ENCODE data around the gene FTO.

FTO gene

DNA sequence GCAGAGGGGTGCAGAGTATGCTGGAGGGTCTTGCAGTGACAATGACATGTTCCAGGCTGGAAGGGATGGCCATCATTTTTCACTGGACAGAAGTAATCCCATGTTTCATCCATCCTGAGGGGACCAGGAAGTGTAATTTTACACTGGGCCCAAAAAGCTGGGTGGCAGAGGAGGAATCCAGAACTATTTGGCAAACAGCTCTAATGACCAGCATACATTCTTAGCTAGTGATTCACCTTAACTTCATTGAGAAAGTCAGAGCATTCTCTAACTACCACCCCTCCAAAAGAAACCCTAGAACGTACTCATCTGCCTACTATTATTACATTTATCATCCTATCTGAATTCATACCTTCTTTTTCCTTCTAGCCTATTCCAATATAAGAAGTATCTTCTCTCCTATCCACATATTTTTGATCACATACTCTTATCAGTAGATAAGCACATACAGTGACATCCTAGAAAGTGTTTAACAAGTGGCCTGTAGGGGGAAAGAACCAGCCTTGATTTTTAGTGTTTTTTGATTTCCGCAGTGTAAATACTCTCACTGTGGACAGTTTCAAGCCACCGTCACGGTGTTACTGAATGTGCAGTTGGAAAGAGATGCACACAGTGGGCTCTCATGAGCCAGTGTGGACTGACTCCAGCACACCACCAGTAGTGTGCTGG, 118.1 kb downstream of the FTO start:
- no peak for DNase-seq
- H3K27me3 Mint-ChIP-seq = no peaks in the 10 kb centered on the region

DNA sequence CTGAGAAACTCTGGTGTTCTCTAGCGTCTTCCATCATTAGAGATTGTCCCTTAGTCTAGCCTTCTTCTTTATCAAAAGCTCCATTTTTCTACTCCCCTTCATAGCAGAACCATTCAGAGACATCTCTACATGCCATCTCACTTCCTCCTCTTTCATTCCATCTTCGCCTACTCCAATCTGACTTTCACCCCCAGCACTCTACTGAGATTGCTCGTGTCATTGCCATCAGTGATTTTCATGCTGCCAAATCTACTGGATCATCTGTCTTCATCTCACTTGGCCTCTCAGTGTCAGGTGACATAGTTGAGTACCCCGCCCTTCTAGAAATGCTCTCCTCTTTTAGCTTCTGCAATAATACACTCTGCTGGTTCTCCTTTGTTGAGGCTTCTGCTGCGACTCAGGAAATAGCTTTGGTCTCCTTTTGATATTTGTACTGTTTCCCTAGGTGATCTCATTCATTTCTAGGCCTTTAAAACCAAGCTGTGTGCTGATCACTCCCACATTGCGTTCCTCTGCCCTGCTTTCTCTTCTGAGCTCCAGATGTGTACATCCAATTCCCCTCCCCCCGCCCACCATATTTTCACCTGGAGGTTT, 119.1 kb downstream of the FTO start:
- Mint-ChIP-seq H3K27ac (no peak overlapping the region), H3K36me3 (peaks cover 8 to 10% of the 10 kb centered on the region in 2 donors), H3K4me3 (no peak overlapping the region), H3K27me3 (no peaks in the 10 kb centered on the region), H3K4me1 (peaks cover 0 to 5% of the 10 kb centered on the region in 2 donors), H3K9me3 (no peaks in the 10 kb centered on the region)
- ATAC-seq (replicated peaks) (peak; percentile 23 to 41), DNase-seq (no peak)

More for the DNA sequence above, 118.1 kb downstream of the FTO start:
- H3K36me3 Mint-ChIP-seq = peaks cover 7 to 8% of the 10 kb centered on the region in 2 donors
- ATAC-seq (replicated peaks) = no peak
- H3K27ac Mint-ChIP-seq = no peak overlapping the region
- no peaks in the 10 kb centered on the region for H3K9me3 Mint-ChIP-seq
- H3K4me3 Mint-ChIP-seq = no peak overlapping the region
- H3K4me1 Mint-ChIP-seq = peaks cover 0 to 5% of the 10 kb centered on the region in 2 donors

DNA sequence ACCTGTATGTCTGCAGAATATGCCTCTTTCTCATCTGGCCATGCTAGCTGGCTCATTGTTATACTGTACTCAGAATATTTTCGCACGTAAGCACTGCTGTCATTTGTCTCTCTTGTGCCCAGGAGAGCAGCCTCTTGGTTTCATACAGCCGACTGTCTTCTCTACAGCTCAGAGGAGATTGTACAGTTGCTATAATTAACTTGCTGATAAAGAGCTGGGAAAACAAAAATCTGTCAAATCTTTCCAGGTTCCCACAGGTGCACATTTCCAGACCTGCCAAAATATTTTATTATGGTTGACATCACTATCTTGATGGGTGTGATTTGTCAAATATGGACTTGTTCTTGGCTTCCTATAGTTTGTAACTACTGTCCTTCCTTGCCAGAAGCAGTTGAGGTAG, 122.7 kb downstream of the FTO start:
- H3K27me3 Mint-ChIP-seq = no peaks in the 10 kb centered on the region
- H3K9me3 Mint-ChIP-seq = peaks cover 0 to 1% of the 10 kb centered on the region in 2 donors
- H3K27ac Mint-ChIP-seq = no peak overlapping the region
- H3K36me3 Mint-ChIP-seq = peaks cover 20 to 33% of the 10 kb centered on the region in 2 donors
- DNase-seq (no peak), ATAC-seq (replicated peaks) (no peak)
- no peak overlapping the region for H3K4me3 Mint-ChIP-seq
- peaks cover 0 to 2% of the 10 kb centered on the region in 2 donors for H3K4me1 Mint-ChIP-seq

DNA sequence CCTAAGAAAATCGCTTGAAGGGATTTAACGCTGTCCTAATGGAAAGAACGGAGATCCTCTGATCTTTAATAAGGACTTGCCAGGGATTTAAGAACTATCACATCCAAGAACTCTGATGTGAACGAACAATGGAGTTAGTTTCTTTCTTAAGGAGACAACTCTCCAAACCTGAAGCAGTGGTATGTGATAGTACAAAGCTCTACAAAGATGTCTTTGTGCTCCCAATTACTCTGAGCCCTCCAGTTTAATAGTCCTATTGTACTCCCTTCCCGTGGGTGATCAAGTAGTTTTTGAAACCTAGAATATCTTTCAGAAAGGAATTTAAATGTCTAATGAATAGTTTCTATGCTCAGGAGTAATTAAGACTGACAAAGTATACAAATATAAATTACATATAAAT, 123.8 kb downstream of the FTO start:
- no peak for ATAC-seq (replicated peaks)
- peaks cover 21 to 41% of the 10 kb centered on the region in 2 donors for H3K36me3 Mint-ChIP-seq

DNA sequence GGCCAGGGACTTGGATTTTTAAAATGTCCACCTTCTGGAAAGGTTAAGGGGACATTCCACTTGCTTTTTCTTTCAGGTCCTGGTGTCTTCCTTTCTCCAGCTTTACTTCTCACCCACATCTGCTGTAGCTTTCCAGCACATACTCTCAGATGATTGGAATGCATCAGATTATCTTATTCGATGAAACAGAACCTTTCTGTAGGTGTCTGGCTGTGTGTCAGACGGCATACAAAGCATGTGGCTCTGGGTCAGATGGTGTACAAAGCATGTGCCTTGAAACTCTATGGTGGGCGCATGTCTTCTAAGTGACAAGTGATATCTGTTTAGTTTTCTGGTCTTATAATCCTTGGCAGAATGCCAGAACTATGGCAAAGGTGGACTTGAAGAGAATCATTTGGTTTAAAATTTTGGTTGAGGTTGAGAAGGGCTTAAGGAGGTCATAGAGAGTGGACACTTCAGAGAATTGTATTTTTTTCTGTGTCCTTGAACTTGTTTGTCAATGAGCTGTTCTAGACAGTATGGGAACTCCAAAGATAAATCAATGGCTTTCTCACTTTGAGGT, 125.3 kb downstream of the FTO start:
- no peak overlapping the region for H3K27ac Mint-ChIP-seq
- no peak for ATAC-seq (replicated peaks)
- no peak overlapping the region for H3K4me3 Mint-ChIP-seq
- peaks cover 1 to 7% of the 10 kb centered on the region in 2 donors for H3K9me3 Mint-ChIP-seq
- peaks cover 24 to 49% of the 10 kb centered on the region in 2 donors for H3K36me3 Mint-ChIP-seq
- no peak for DNase-seq
- no peaks in the 10 kb centered on the region for H3K27me3 Mint-ChIP-seq
- peaks cover 0 to 2% of the 10 kb centered on the region in 2 donors for H3K4me1 Mint-ChIP-seq

More for the DNA sequence above, 123.8 kb downstream of the FTO start:
- no peak overlapping the region for H3K4me3 Mint-ChIP-seq
- peaks cover 0 to 2% of the 10 kb centered on the region in 2 donors for H3K4me1 Mint-ChIP-seq
- no peak for DNase-seq
- H3K27me3 Mint-ChIP-seq = no peaks in the 10 kb centered on the region
- H3K9me3 Mint-ChIP-seq = peaks cover 1 to 3% of the 10 kb centered on the region in 2 donors
- no peak overlapping the region for H3K27ac Mint-ChIP-seq

DNA sequence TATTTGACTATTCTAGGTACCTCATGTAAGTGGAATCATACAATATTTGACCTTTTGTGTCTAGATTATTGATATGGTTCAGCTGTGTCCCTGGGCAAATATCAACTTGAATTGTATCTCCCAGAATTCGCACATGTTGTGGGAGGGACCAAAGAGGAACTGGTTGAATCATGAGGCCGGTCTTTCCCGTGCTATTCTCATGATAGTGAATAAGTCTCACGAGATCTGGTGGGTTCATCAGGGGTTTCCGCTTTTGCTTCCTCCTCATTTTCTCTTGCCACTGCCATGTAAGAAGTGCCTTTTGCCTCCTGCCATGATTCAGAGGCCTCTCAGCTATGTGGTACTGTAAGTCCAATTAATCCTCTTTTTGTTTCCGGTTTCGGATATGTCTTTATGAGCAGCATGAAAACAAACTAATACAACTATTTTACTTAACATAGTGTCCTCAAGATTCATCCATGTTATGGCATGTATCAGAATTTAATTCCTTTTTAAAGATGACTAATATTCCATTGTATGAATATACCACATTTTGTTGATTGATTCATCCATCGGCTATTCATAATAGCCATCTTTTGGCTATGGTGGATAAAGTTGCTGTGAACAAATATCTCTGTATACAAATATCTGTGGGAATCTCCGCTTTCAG, 129.1 kb downstream of the FTO start:
- DNase-seq = no peak

DNA sequence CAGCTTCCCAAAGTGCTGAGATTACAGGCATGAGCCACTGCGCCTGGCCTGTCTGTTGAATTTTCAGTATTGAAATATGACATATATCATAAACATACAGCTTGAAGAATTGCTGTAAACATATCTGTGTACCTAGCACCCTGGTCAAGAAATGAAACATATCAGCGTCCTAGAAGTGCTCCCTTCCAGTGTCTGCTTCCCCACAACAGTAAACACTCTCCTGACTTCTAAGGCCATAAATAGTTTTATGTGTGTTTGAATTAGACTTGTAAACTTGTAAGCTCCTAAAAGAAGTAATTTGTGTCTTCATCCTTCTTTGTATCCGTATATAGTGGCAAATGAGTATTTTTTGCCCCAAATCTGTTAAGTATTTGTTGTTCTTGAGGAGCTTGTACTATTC, 132.2 kb downstream of the FTO start:
- DNase-seq (no peak), ATAC-seq (replicated peaks) (no peak)
- peaks cover 29 to 46% of the 10 kb centered on the region in 2 donors for H3K36me3 Mint-ChIP-seq
- no peak overlapping the region for H3K27ac Mint-ChIP-seq
- H3K27me3 Mint-ChIP-seq = no peaks in the 10 kb centered on the region
- H3K4me1 Mint-ChIP-seq = peaks cover 4 to 5% of the 10 kb centered on the region in 2 donors
- no peak overlapping the region for H3K4me3 Mint-ChIP-seq
- H3K9me3 Mint-ChIP-seq = peaks cover 0 to 7% of the 10 kb centered on the region in 2 donors

More for the DNA sequence above, 129.1 kb downstream of the FTO start:
- ATAC-seq (replicated peaks) = no peak
- H3K27ac Mint-ChIP-seq = no peak overlapping the region
- no peak overlapping the region for H3K4me3 Mint-ChIP-seq
- H3K27me3 Mint-ChIP-seq = no peaks in the 10 kb centered on the region
- peaks cover 32 to 58% of the 10 kb centered on the region in 2 donors for H3K36me3 Mint-ChIP-seq
- peaks cover 1 to 7% of the 10 kb centered on the region in 2 donors for H3K9me3 Mint-ChIP-seq
- peaks cover 0 to 3% of the 10 kb centered on the region in 2 donors for H3K4me1 Mint-ChIP-seq

DNA sequence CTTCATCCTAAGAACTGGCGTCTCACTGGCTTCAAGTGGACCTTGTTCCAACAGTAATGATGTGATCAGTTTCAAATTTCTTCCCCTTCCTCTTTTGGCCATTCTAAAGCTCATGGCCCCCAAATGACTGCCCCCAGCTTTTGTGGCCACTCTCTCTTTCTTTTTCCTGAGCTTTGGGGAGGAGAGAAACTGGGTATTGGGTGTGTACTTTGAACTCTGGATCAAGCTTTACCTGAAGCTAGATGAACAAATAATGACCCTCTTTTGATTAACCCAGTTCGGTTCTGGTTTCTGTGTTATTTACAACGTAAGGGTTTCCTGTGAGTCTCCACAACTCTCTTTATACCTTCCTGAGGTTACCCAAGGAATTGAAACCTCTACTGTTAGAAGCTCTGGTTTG, 132.7 kb downstream of the FTO start:
- H3K27me3 Mint-ChIP-seq = no peaks in the 10 kb centered on the region
- no peak for ATAC-seq (replicated peaks)
- peaks cover 0 to 7% of the 10 kb centered on the region in 2 donors for H3K9me3 Mint-ChIP-seq
- H3K4me1 Mint-ChIP-seq = peaks cover 4 to 5% of the 10 kb centered on the region in 2 donors
- H3K36me3 Mint-ChIP-seq = peaks cover 26 to 43% of the 10 kb centered on the region in 2 donors
- no peak overlapping the region for H3K27ac Mint-ChIP-seq
- DNase-seq = no peak
- no peak overlapping the region for H3K4me3 Mint-ChIP-seq

DNA sequence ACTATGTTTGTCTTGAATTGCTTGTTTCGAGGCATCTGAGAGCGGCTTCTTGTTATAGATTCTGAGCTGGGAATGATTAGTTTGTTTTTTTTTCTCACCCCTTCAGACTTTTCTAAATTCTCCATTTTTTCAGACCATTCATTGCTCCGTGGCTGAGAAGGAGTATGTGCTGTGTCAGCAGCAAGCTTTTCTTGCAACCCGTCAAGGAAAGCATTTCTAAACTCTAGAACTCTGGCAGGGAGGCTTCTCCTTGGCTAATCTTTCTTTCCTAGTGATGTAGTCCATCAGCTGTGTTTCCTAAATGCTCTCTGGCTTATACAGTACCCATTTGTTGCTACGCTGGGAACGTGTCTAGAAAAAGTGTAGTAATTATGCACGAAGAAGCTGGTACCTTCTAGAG, 133.5 kb downstream of the FTO start:
- Mint-ChIP-seq H3K4me1 (peaks cover 5 to 8% of the 10 kb centered on the region in 2 donors), H3K4me3 (no peak overlapping the region), H3K27ac (no peak overlapping the region), H3K9me3 (peaks cover 0 to 7% of the 10 kb centered on the region in 2 donors), H3K27me3 (no peaks in the 10 kb centered on the region), H3K36me3 (peaks cover 28 to 41% of the 10 kb centered on the region in 2 donors)
- ATAC-seq (replicated peaks) (no peak), DNase-seq (no peak)

DNA sequence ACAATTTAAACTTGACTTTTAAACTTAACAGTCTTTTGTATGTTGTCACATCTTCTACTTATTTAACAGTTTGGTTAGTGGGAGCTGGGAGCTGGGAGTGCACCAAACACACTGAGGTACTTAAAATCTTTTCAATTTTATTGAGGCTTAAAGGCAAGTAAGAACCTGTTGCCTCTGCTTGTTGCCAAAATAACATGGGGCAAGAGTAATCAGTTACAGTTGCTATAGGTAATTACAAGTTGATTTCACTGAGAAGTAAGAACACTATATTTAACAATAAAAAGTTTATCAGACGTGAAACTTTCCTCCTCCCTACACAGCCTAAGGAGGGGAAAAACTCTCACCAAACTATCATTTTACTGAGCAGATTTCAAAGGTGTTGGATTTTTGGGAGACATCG, 135.2 kb downstream of the FTO start:
- Mint-ChIP-seq H3K27me3 (no peaks in the 10 kb centered on the region), H3K4me1 (peaks cover 5 to 8% of the 10 kb centered on the region in 2 donors), H3K36me3 (peaks cover 25 to 29% of the 10 kb centered on the region in 2 donors), H3K27ac (no peak overlapping the region), H3K9me3 (no peaks in the 10 kb centered on the region), H3K4me3 (no peak overlapping the region)
- ATAC-seq (replicated peaks) (no peak), DNase-seq (no peak)

DNA sequence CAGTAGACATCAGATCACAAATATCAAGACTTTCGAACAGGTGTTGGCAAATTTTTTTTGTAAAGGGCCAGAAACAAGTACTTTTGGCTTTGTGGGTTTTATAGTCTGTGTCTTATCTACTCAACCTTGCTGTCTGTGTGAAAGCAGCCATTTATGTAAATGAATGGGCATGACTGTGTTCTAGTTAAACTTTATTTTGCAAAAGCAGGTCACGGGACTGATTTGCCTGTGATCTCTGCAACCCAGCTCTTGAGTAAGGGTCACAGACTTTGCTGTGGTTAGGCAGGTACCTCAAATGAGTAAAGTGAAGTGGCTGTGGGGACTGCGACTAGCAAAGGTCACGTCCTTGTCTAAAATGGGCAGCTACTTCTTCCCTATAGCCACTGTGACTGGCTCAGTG, 136.5 kb downstream of the FTO start:
- ATAC-seq (replicated peaks) (peak; percentile 80 to 85), DNase-seq (no peak)
- no peaks in the 10 kb centered on the region for H3K9me3 Mint-ChIP-seq
- H3K4me3 Mint-ChIP-seq = no peak overlapping the region
- H3K27me3 Mint-ChIP-seq = no peaks in the 10 kb centered on the region
- H3K4me1 Mint-ChIP-seq = peaks cover 5 to 8% of the 10 kb centered on the region in 2 donors
- no peak overlapping the region for H3K27ac Mint-ChIP-seq
- peaks cover 24 to 27% of the 10 kb centered on the region in 2 donors for H3K36me3 Mint-ChIP-seq

DNA sequence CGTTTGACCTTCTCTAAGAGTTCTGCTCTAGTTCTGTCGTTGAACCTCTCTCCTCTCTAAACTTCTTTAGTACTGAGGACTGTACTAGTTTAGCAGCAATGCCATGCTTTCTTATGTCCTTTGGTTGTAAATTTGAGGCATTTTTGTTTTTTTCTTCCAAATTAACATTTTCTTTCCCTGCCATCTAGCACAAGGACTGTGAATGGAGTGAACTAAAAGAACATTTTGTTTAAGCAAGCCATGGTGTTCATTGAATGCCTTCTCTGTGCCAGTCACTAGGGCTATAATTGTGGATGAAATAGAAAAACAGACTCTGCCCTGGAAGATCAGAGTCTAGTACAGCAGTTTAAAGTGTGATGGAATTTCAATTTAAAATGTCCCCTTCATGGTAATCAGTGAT, 137.9 kb downstream of the FTO start:
- no peak overlapping the region for H3K27ac Mint-ChIP-seq
- no peak for DNase-seq
- ATAC-seq (replicated peaks) = no peak
- no peak overlapping the region for H3K4me3 Mint-ChIP-seq
- no peaks in the 10 kb centered on the region for H3K27me3 Mint-ChIP-seq
- peaks cover 18 to 23% of the 10 kb centered on the region in 2 donors for H3K36me3 Mint-ChIP-seq
- no peaks in the 10 kb centered on the region for H3K9me3 Mint-ChIP-seq
- H3K4me1 Mint-ChIP-seq = peaks cover 5 to 8% of the 10 kb centered on the region in 2 donors

DNA sequence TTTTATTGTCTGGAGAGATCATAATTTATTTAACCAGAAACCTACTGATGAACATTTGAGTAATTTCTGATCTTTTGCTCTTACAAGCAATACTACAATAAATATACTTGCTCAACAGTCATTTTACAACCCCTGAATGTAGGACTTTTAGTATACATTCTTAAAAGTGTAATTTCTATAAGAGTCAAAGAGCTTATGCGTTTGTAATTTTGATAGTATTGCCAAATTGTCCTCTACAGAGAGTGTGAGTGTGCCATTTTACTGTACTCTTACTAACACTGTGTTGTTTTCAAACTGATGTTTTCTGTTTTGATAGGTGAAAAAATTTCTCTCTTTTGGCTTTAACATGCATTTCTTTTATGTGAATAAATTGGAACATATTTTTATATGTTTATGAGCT, 139.1 kb downstream of the FTO start:
- H3K27me3 Mint-ChIP-seq = no peaks in the 10 kb centered on the region
- no peaks in the 10 kb centered on the region for H3K9me3 Mint-ChIP-seq
- no peak for ATAC-seq (replicated peaks)
- DNase-seq = no peak
- peaks cover 15 to 16% of the 10 kb centered on the region in 2 donors for H3K36me3 Mint-ChIP-seq
- H3K4me3 Mint-ChIP-seq = no peak overlapping the region
- no peak overlapping the region for H3K27ac Mint-ChIP-seq
- peaks cover 7 to 10% of the 10 kb centered on the region in 2 donors for H3K4me1 Mint-ChIP-seq

DNA sequence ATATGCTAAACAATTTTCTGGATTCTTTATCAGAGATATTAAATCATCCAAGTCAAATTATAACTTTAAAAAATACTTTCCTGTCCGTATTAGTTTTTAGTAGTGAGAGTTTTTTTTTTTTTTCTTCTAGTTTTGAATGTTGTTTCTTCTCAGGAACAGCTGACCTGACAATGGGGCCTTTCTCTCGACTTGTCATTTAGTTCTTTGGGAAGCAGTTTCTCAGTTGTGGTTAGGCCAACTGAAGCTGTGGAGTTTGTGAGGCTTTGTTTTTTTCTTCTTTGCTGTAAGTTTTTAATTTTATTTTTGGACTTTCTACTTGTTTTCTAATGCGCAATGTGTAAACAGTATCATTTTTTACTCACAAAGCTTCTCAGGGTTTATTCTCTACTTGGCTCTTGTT, 140.8 kb downstream of the FTO start:
- Mint-ChIP-seq H3K36me3 (peaks cover 13 to 23% of the 10 kb centered on the region in 2 donors), H3K9me3 (no peaks in the 10 kb centered on the region), H3K27me3 (no peaks in the 10 kb centered on the region), H3K27ac (no peak overlapping the region), H3K4me1 (peaks cover 6 to 11% of the 10 kb centered on the region in 2 donors), H3K4me3 (no peak overlapping the region)
- DNase-seq (no peak), ATAC-seq (replicated peaks) (no peak)

Measured in stimulated activated naive B cell treated with anti-CD40 and anti-IgM and Interleukin-4, amounts not matched to agents 10 μg/mL and 1 μg/mL and 100 μg/mL, for 72 hours (primary cell).